MM.1S (cell line): ENCODE data around the gene TRAP1.

Experiments used
- DNase-seq: peaks from one replicate; pipeline ENCODE4 v3.0.0-alpha.2; 2015
- H2AFZ ChIP-seq: fragments of 300-600 bp; sonication (generic); 2 replicates; pipeline ENCODE4 v1.6.0; 2016; ENCODE audit warnings: antibody characterized with exemption, low read length
- H3F3A ChIP-seq: fragments of 300-600 bp; sonication (generic); 2 replicates; pipeline ENCODE4 v1.6.1; 2016; ENCODE audit warnings: mild to moderate bottlenecking, antibody characterized with exemption, low read length, moderate library complexity, mixed read lengths; ENCODE audit not compliant: insufficient read depth
- H3K27ac ChIP-seq: fragments of 300-600 bp; sonication (generic); 2 replicates; pipeline ENCODE4 v1.5.1; 2016; ENCODE audit warnings: mild to moderate bottlenecking, low read length
- H3K27me3 ChIP-seq: fragments of 300-600 bp; sonication (generic); replicated peaks from 2 replicates; pipeline ENCODE4 v1.6.0; 2016; ENCODE audit warnings: low read length; ENCODE audit not compliant: insufficient read depth
- H3K36me3 ChIP-seq: fragments of 300-600 bp; sonication (generic); replicated peaks from 2 replicates; pipeline ENCODE4 v1.6.1; 2016; ENCODE audit warnings: mild to moderate bottlenecking, low read length, mixed read lengths; ENCODE audit not compliant: insufficient read depth
- H3K4me1 ChIP-seq: fragments of 300-600 bp; sonication (generic); 2 replicates; pipeline ENCODE4 v1.6.1; 2016; ENCODE audit warnings: low read length, mixed read lengths
- H3K4me2 ChIP-seq: fragments of 300-600 bp; sonication (generic); 2 replicates; pipeline ENCODE4 v1.6.0; 2016; ENCODE audit warnings: low read depth, low read length
- H3K4me3 ChIP-seq: fragments of 300-600 bp; sonication (generic); 2 replicates; pipeline ENCODE4 v1.5.1; 2016; ENCODE audit warnings: low read length, mixed read lengths
- H3K79me2 ChIP-seq: fragments of 300-600 bp; sonication (generic); 2 replicates; pipeline ENCODE4 v1.6.1; 2016; ENCODE audit warnings: mixed run types, low read length, mixed read lengths
- H3K9ac ChIP-seq: fragments of 300-600 bp; sonication (generic); 2 replicates; pipeline ENCODE4 v1.6.1; 2016; ENCODE audit warnings: low read length, mixed read lengths
- H3K9me2 ChIP-seq: fragments of 300-600 bp; sonication (generic); replicated peaks from 2 replicates; pipeline ENCODE4 v1.6.1; 2016; ENCODE audit warnings: mild to moderate bottlenecking, low read length, mixed read lengths; ENCODE audit not compliant: insufficient read depth
- H3K9me3 ChIP-seq: fragments of 300-600 bp; sonication (generic); replicated peaks from 2 replicates; pipeline ENCODE4 v1.6.1; 2016; ENCODE audit warnings: mild to moderate bottlenecking, low read length, mixed read lengths; ENCODE audit not compliant: insufficient read depth
- H4K20me1 ChIP-seq: fragments of 300-600 bp; sonication (generic); 2 replicates; pipeline ENCODE4 v1.6.1; 2016; ENCODE audit warnings: mild to moderate bottlenecking, low read length, moderate library complexity, mixed read lengths; ENCODE audit not compliant: insufficient read depth
- CTCF ChIP-seq: fragments of 300-600 bp; sonication (generic); IDR thresholded peaks from 2 replicates; pipeline ENCODE4 v1.5.1; 2016; ENCODE audit warnings: antibody characterized with exemption, low read length, mixed read lengths
- EZH2 ChIP-seq: fragments of 300-600 bp; sonication (generic); optimal IDR thresholded peaks from 2 replicates; pipeline ENCODE3; 2017; ENCODE audit warnings: low read depth, mild to moderate bottlenecking, antibody characterized with exemption, low read length, mixed read lengths
- EZH2phosphoT487 ChIP-seq: fragments of 300-600 bp; sonication (generic); IDR thresholded peaks from 2 replicates; pipeline ENCODE4 v1.6.1; 2018; ENCODE audit warnings: antibody characterized with exemption, low read length

Gene TRAP1

GRCh38 chr16:3654249-3654991, 62.9 kb downstream of the TRAP1 start, which contains the start of gene DNASE1:
TSS of gene DNASE1 (plus strand) at chr16:3654691. CDS start at chr16:3655374, 683 bp downstream.
- H3K4me2 ChIP-seq, result no peak within 1 kb of the TSS
- DNase-seq, result peak; percentile 62
- H3K27ac ChIP-seq, result no peak within 1 kb of the TSS

DNA sequence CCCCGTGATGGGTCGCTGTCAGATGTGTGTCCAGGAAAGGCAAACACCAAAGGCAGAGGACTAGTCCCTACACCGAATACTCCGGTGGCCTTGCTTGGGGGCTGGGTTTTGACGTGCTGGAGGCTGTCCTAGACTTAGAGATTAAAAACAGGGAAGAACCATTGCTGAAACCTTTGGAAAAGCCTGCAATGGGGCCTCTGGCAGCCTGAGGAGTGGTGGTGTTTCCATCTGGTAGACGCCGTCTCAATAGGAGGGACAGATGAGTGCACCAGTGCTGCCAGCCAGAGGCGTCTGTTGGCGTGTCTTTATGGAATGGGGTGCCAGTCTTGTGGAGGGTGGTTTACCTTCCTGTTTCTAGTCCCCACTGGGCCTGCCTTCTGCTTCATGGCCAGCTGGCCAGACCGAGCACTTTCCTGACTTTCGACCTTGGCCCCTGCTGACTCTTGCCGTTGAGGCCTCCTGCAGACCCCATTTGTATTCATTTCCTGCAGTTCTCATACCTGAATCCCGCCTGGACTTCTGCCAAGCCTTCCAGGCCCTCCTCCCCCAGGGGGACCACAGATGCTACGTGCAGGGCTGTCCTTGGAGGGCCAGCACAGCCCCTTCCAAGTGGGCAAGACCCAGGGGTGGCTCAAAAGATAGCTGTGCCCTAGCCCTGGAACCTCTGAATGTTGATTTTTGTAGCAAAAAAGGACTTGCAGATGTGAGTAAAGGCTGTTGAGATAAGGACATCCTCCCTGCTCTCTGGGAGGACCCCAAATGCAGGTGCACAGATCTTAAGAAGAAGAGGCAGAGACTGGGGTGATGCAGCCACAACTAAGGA, 64.7 kb downstream of the TRAP1 start:
- no peaks in the 10 kb centered on the region for H3K79me2 ChIP-seq
- no peak for DNase-seq
- no peaks in the 10 kb centered on the region for H3K9me2 ChIP-seq
- H3K27ac ChIP-seq, result no peak overlapping the region
- no peaks in the 10 kb centered on the region for H3K27me3 ChIP-seq
- no peaks in the 10 kb centered on the region for H4K20me1 ChIP-seq
- no peaks in the 10 kb centered on the region for H3K4me1 ChIP-seq
- H3K9me3 ChIP-seq, result no peaks in the 10 kb centered on the region
- no peak overlapping the region for H3K4me3 ChIP-seq
- H3K9ac ChIP-seq, result no peak overlapping the region
- peaks cover 4% of the 10 kb centered on the region; the same call in 1 of the 2 replicates for H3K36me3 ChIP-seq
- no peak overlapping the region for H3K4me2 ChIP-seq
- H3F3A ChIP-seq, result no peaks in the 10 kb centered on the region
- no peak overlapping the region for H2AFZ ChIP-seq
- no peak for TF ChIP-seq EZH2phosphoT487
- TF ChIP-seq CTCF, result no peak
- TF ChIP-seq EZH2, result no peak

More at GRCh38 chr16:3654249-3654991, 62.9 kb downstream of the TRAP1 start, which contains the start of gene DNASE1:
- Histone ChIP-seq H3K9me3 (no peaks in the 10 kb centered on the region), H2AFZ (no peak within 1 kb of the TSS), H3K27me3 (no peaks in the 10 kb centered on the region), H3K36me3 (peaks cover 4% of the 10 kb centered on the region), H4K20me1 (no peaks in the 10 kb centered on the region), H3K9ac (no peak within 1 kb of the TSS), H3K9me2 (no peaks in the 10 kb centered on the region), H3K79me2 (no peaks in the 10 kb centered on the region), H3K4me3 (no peak within 1 kb of the TSS), H3K4me1 (no peaks in the 10 kb centered on the region), H3F3A (no peaks in the 10 kb centered on the region)
- TF ChIP-seq CTCF (peak; percentile 58), EZH2 (no peak), EZH2phosphoT487 (no peak)

DNA sequence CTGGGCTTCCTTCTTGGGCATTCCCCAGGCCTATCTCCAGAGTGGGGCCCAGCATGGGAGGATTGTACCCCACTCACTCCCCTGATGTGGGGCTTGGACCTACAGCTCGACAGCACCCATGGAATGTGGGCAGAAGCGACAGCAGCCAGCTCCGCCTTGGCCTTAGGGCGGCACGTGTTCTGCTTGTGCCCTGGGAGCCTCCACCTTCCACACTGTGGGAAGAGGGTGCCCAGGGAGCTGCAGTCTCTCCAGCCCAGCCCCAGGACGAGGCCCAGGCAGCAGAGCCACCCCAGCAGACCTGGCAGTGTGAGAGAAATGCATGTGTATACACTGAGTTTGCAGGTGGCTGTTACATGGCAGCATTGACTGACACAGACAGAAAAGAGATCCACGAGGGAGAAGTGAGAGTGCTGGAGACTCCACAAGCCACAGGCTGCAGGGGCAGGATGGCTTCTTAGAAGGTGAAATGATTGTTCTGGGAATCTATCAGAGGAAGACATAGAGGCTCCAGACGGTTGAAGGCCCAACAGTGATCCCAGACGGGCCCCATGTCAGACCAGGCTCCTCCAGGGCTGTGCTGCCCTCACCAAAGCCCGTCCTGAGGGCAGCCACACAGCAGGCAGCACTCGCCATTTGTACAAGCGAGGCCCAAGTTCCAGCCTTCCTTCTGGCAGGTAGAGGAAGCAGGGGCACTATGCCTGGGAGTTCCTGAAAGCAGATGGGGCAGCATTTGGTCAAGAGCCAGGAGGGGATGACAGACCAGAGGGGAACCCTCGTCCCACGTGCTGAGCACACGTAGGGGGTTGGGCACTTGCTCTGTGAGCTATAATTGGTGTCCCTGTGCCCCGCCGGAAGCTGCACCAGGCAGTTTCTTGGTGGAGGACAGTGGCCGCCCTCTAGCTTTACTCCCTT, 65.6 kb downstream of the TRAP1 start:
- Histone ChIP-seq H3K4me2 (no peak overlapping the region), H3K27me3 (no peaks in the 10 kb centered on the region), H2AFZ (no peak overlapping the region), H4K20me1 (no peaks in the 10 kb centered on the region), H3K9me3 (no peaks in the 10 kb centered on the region), H3K79me2 (no peaks in the 10 kb centered on the region), H3K36me3 (no peaks in the 10 kb centered on the region), H3F3A (no peaks in the 10 kb centered on the region), H3K9ac (no peak overlapping the region), H3K4me3 (no peak overlapping the region), H3K9me2 (no peaks in the 10 kb centered on the region), H3K4me1 (no peaks in the 10 kb centered on the region), H3K27ac (no peak overlapping the region)
- DNase-seq, result no peak
- TF ChIP-seq EZH2, result no peak
- TF ChIP-seq CTCF, result no peak
- no peak for TF ChIP-seq EZH2phosphoT487
